ENCODE data around the gene CIC.
"Not testable (repeated sequence)": the region's sequence is repeated elsewhere in the genome, so short reads cannot be mapped to it uniquely, and the experiment has no call there.

Gene CIC

DNA sequence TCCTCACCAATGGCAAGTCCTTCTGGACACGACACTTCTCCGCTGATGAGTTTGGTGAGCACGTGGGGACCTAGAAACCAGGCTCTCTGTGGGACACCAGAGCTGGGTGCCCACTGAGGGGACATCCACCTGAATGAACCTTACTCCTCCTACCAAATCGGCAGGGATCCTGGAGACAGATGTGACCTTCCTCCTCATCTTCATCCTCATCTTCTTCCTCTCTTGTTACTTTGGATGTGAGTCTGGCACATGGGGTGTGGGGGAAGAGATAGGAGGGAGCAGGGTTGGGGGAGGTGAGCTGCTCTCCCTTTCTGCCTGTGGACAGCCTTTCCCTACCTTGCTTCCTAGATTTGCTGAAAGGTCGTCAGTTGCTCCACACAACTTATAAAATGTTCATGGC lies 46.0 kb downstream of the CIC start:
- DNase-seq = no peak

DNA sequence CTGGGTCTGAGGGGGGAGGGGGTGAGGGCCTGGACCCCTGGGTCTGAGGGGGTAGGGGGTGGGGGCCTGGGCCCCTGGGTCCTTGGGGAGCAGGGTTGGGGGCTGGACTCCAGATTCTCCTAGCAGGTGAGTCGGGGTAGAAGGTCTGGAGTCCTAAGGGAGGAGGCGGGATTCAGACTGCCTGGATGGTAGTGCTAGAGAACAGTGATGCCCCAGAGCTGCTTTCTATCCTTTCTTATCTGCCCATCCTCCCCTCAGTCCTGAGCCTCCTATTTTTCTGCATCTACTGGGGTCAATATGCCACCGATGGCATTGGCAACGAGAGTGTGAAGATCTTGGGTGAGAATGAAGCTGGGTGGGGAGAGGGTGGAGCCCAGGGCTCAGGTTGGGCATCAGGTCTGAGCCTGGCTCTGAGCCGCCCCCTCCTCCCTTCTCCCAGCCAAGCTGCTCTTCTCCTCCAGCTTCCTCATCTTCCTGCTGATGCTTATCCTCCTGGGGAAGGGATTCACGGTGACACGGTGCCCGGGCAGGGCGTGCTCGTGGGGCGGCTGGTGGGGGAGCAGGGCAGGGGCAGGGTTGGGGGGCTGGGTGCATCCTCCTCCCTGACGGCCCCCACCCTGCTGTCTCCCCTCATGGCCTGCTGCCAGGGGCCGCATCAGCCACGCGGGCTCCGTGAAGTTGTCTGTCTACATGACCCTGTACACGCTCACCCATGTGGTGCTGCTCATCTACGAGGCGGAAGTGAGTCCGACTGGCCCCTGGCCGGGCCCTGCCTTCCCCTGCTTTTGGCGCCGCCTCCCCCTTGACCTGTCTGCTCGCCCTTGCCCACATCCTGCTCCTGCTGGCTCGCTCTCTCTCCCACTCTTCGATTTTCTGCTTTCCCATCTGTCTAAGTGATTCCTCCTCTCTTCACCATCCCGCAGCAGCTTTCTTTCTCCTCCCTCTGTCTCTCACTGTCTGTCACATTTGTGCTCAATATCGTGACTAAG lies 47.5 kb downstream of the CIC start:
- no peak for DNase-seq

DNA sequence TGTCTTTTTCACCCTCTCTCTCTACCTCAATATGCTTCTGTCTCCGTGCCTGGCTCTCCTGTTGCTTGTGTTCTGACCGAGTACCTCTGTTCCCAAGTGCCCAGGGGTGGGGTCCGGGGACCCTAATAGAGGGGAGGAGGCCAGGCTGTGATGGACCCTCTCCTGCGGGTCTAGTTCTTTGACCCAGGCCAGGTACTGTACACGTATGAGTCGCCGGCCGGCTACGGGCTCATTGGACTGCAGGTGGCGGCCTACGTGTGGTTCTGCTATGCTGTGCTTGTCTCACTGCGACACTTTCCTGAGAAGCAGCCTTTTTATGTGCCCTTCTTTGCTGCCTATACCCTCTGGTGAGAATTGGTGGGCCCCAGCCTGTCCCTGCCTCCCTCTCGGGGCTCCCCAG lies 48.5 kb downstream of the CIC start:
- DNase-seq = no peak

DNA sequence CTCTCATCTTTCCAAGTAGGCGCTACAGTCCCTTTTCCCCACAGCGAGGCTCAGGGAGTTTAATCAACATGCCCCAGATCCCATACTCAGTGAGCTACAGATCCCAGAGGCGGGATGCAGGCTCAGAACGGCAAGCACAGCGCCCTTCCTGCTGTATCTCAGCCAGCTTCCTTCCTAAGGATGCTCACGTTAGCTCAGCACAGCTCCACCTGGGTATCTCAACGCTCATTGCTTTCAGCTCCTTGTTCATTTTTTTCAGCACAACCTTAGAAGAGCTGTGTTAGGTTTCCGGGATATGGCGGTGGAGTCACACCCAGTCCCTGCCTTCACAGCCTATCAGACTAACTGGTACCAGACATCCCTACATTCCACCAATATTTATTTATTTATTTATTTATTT lies 53.3 kb downstream of the CIC start:
- DNase-seq = no peak

DNA sequence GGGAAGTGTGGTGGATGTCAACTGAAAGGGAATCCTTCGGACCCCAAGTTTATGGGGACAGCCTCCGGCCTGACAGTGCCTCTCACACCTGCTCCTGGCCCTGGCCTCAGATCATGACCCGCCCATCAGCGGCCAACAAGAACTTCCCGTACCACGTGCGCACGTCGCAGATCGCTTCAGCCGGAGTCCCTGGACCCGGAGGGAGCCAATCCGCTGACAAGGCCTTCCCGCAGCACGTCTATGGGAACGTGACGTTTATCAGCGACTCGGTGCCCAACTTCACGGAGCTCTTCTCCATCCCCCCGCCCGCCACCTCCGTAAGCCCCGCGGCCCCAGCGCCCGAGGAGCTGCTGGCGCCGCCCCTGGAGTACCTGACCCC lies 54.4 kb downstream of the CIC start:
- DNase-seq = no peak

DNA sequence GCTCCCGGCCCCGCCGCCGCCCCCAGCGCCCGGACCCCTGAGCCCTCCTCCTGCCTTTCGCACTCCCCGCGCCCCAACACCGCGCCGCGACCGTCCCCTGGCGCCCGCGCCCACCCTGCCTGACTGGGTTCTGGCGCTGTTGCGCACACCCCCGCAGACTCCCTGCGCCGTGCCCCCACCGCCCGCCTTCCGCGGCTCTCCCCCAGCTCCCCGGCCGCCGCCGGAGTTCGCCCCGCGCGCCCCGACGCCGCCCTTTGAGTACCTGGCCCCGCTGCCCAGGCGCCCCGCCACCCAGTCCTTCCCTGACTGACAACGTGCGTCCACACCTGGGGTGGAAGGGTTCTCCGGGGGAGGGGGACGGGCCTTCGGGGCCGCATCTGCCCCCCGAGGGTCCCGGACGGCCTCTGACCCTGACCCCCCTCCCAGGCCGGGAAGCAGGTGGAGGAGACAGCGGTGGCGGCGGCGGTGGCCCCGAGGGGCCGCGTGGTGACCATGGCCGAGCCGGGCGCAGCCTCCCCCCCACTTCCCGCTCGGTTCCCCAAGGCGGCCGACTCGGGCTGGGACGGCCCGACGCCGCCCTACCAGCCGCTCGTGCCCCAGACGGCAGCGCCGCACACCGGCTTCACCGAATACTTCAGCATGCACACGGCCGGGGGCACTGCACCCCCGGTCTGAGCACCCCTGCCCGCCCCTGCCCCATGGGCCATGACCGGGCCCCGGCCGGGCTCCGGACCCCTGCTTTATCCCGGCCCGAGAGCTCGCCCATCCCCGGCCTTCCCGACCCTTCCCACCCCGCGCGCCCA lies 55.0 kb downstream of the CIC start:
- DNase-seq = no peak

DNA sequence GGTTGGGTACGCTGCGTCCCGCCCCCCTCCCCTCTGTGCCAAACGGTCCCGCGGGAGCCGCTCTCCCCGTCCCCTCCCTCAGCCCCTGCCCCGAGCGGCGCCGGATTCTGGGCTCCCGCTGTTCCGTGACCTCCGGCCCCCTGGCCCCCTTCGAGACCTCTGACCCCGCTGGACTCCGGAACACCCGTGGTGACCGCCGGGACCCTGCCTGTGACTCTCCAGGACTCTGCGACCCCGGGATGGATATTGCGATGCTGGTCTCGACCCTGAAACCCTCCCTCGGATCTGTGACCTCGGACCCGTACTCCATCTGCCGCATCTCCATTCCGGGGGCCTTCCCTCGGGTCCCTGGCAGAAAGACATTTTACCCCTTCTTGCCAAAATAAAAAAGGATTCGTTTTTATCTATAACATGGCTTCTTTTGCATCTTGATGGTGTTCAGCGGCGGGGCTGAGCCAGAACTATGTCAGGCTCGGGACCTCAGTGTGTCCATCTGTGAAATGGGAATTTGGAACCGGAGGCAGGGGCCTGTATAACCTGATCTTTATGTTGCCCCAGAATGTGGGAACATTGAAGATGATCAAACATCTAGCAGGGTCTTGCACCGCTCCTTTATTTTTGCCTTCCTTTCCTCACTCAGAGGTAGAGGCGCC lies 55.7 kb downstream of the CIC start:
- no peak for DNase-seq

DNA sequence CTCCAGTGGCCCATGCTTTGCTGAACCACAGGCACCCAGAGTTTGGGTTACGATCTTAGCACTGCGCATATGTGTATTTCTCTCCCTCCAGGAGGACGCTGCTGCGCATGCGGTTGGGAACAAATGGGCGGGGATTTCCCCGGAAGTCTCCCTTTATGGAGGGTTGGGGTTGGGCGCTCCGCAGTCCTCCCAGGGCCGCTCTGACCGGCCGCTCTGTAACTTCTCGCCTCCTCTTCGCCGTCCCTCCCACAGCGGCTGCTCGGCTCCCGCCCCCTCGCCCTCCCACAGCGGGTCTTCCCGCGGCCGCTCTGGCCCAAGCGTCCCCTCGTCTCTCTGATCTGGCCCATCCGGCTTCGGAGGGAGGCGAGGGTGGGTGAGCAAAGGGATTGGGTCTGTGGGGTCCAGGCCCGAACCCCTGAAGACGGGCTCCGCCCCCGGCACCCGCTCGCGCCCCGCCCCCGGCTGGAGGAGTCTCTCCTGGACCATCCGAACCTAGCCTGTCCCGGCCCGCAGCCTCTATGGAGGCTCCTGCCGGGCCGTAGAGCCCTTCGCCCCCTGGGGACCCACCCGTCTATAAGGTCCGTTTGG lies 56.4 kb downstream of the CIC start, which contains the start of gene MEGF8:
MEGF8 (plus strand) TSS at position 328 of the 588 bp plus-strand sequence. CDS start 609 bp downstream, outside the sequence.
- DNase-seq = peak; percentile 99

DNA sequence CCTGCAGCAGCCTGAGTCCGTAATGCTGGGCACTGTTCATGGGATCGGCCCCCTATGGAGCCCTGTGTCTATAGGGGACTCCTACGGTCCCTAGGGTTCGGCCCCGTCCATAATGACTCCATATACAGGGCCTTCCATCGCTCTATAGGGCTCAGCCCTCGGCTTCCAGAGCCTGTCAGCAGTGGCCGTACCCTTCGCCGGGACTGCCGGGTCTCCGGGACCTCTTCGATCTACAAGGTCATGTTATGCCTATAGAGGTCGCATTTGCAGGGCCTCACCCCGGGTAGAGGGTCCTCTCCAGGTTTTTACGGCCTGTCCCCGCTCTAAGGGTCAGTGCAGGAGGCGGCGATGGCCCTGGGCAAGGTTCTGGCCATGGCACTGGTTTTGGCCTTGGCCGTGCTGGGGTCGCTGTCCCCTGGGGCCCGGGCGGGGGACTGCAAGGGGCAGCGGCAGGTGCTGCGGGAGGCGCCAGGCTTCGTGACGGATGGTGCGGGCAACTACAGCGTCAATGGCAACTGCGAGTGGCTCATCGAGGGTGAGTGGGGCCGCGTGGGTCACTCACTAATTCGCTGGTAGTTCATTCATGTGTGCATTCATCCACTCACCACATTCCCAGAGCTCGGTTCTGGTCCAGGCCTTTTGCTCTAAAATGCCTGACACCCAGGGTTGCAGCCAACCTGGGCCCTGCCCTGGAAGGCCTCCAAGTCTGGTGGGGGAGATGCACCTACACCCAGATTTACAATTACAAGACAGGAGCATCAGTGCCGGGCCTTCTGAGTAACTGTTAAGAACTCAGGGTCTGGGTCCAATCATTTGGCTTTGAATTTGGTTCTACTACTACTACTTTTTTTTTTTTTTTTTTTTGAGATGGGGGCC lies 57.1 kb downstream of the CIC start:
- DNase-seq = peak; percentile 31

DNA sequence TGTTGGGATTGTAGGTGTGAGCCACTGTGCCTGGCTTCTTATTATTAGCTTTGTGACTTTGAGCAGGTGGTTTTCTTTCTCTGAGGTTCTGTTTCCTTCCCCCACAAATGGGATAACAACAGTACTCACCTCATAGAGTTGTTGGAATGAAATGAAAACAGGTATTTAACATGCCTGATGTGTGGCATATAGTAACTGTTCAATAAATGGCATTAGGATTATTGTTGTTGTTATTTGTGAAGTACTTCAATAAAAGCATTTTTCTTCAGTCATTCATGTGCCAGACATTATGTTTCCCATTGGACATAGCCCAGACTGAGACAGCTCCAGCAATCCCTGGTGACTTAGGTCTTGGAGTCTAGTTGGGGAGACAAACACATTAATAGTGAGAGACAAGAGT lies 57.9 kb downstream of the CIC start:
- DNase-seq = no peak

DNA sequence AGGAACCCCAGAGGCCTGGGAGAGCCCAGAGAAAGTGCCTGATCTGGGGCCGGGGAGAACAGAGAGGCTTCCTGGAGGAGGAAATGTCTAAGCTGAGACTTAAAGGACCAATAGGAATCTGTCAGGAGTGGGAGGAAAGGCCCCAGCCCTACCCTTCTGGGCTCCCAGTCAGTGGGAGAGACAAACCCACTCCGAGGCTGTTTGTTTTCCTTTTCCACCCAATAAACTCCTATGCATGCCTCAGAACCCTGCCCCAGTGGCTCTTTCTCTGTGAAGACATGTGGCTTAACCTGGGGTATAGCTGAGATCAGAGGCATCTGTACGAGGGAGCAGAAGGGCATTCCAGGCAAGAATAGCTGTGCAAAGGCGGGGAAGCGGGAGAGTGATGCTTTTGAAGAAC lies 58.3 kb downstream of the CIC start:
- DNase-seq = no peak

DNA sequence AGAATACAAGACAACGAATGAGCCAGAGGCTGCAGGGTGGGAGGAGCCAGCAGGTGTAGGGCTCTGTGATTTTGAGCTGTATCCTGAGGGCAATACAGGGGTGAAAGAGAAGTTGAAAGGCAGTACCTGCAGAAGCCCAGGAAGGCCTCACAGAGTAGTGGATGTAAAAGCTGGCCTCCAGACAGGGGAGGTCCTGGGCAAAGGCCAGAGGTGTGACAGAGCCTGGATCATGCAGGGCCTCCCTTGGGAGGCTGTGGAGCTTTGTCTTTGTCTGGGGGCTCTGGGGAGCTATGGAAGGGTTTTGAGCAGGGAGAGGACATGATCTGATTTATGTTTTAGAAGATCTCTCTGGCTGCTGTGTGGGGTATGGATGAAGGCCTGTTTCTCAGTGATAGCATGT lies 59.1 kb downstream of the CIC start:
- DNase-seq = no peak

DNA sequence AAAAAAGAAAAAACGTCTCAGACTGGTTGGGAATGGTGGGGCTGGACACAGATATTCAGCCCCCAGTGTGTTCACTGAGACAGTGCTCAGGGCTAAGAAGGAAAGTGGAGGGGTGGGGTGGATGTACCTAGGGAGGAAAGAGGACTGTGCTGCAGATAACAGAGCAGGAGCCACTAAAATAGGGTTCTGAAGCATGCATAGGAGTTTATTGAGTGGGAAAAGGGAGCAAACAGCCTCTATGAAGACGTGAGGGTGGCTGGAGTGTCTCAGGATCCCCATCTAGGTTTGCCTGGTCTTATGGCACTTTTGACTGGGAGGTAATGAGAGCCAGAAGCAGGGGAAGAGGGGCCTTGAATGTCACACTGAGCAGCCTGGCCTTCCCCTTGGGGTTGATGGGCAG lies 59.8 kb downstream of the CIC start:
- DNase-seq = no peak

DNA sequence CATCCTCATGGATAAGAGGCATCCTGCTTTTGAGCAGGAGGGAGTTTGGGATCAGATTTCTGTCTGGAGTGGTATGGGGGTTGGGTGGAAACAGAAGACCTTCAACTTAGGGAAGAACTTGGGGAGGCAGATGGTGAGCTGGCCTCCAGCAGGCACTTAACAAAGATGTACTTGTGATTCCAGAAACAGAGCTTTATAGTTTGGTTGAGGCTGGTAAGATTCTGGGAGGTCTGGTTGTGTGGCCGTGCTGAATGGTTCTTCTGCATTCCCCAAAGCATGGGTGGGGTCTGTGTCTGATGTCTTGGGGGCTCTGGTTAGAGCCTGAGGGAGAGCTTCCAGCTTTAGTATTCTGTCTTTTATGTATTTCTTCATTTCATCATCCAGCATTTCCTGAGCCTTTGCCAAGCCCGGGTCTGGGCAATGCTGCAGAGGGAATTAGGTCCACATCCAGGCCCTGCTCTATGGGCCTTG lies 61.2 kb downstream of the CIC start:
- DNase-seq = peak; percentile 94

DNA sequence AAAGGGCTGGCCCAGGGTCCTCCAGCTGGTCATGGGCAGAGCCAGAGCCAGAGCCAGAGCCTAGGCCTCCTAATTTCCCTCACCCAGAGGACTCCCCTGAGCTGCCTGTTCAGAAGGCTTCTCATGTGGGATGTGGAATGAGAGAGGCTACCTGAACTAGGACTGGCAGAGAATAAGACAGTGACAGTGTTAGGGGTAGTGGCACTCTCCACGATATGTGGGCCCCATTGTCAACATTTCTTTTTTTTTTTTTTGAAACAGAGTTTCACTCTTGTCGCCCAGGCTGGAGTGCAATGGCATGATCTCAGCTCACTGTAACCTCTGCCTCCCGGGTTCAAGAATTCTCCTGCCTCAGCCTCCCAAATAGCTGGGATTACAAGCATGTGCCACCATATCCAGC lies 62.3 kb downstream of the CIC start:
- DNase-seq = not testable (repeated sequence)

DNA sequence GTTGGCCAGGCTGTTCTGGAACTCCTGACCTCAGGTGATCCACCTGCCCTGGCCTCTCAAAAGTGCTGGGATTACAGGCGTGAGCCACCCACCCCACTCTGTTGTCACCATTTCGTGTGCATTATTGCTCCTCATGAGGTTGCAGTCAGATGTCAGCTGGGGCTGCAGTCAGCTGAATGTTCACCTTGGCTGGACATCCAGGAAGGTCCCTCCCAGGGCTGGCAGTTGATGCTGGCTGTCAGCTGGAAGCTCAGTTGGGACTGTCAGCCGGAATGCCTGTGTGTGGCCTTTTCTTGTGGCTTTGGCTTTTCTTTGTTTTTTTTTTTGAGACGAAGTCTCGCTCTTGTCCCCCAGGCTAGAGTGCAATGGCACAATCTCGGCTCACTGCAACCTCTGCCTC lies 63.0 kb downstream of the CIC start:
- DNase-seq = no peak

DNA sequence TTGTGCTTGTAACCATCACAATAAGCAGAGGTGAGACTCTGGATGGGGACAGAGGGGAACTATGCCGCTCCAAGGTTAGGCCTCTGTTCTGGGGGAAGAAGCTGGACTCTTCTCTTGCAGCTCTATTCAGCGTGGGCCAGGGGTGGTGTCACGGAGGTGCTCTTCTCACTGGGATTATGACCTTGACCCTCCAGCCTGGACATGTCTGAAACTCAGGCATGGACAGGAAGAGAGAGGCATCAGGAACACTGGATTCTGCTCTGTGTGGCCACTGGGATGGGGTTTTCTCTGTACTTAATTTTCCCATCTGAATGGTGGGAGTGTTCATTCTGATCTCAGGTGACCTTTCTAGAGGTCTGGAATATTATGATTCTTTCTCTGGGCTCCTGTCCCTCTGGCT lies 64.0 kb downstream of the CIC start:
- DNase-seq = no peak

DNA sequence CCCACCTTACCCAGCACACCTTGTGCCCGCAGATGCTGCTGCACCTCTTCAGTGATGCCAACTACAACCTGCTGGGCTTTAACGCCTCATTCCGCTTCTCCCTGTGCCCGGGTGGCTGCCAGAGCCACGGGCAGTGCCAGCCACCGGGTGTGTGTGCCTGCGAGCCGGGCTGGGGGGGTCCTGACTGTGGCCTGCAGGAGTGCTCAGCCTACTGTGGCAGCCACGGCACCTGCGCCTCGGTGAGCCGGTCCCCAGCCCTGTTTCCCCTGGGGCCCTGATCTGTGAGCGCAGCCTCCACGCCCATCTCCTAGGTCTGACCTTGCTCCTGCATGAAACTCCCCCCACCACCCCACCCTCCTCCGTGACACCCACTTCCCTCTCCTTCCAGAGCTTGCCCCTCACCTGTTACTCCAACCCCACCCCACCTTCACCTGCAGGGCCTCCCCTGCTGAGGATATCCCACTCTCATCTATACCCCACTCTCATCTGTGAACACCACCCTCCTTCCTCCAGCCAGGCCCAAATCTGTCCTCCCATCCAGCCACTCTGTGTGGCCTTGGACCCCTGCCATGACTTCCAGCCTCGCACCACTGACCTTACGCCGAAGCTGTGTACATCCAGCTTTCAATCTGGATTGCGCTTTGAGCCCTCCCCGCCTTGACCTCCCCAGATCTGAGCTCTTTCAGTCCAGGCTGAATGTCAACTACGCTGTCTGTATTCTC lies 65.1 kb downstream of the CIC start:
- DNase-seq = no peak

DNA sequence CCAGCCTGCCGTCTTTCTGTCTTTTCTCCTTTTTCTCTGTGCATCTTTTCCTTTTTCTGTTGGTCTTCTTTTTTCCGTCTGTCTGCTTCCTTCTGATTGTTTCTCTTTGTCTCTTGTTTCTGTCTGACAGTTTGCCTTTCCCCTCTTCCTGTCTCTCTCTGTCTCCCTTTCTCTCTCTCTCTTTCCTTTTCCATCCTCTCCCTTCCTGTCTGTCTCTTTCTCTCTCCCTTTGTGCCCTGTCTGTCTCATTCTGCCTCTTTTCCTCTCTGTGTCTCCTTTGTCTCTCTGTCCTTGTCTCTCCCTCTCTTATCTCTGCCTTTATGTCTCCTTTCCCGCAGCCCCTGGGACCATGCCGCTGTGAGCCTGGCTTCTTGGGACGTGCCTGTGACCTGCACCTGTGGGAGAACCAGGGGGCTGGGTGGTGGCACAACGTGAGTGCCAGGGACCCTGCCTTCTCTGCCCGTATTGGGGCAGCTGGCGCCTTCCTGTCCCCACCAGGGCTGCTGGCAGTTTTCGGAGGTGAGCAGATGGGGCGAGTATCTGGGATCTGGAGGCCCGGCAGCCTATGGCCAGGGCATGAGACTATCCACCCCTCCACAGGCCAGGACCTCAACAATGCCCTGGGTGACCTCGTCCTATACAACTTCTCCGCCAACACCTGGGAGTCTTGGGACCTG lies 65.8 kb downstream of the CIC start:
- DNase-seq = no peak

DNA sequence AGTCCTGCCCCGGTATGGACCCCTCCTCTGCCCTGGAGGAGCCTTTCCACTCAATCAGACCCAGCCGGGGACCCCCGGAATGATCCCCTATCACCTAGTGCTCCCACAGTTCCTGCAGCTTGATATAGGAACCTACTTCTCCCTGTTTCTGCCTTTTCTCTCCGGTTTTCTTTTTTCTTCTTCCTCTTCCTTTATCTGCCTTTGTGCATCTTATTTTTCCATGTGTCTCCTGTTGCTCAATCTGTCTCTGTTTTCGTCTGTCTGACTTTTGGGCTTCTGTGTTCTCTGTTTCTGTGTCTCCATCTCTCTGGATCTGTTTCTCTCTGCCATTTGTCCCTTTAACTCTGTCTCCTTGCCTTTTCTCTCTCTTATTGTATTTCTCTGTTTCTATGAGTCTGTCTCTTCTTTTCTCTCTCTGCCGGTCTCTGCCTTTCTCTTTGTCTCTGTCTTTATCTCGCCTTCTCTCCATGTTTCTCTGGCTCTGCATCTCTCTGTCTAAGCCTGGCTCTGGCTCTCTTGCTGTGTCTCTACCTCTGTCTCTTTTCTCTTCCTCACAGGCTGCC lies 66.4 kb downstream of the CIC start:
- no peak for DNase-seq

Measured in DMS79 treated with DMSO at 0.1 percent for 48 hours (cell line).